ENCODE results near the gene DOCK4.

Gene DOCK4

GRCh38 chr7:112190120-112190519 is 16.1 kb downstream of the DOCK4 start:
- no peak for DNase-seq (ENCODE audit: low read depth in 1 of 2, low spot score in 1 of 2)

DNA sequence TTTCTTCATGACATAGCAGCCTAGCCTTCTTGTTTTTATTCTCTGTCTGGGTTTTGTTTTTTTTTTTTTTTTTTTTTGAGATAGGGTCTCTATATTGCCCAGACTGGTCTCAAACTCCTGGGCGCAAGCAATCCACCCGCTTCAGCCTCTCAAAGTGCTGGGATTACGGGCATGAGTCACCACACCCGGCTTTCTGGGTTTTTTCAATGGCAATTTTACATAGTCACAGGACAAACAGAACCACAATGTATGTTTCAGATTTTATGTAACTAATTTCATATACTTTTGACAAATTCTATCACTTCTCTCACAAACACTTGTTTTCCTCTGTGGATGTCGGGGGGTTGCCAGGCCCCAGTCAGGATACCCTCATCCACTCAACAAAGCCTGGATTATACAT is 16.5 kb downstream of the DOCK4 start:
- DNase-seq (ENCODE audit: low read depth in 1 of 2, low spot score in 1 of 2), result no peak

GRCh38 chr7:112188257-112188656 is 17.9 kb downstream of the DOCK4 start:
- DNase-seq (ENCODE audit: low read depth in 1 of 2, low spot score in 1 of 2), result no peak

- DNase-seq (ENCODE audit: low read depth in 1 of 2, low spot score in 1 of 2), result no peak
Observed at GRCh38 chr7:112186300-112186699, 19.9 kb downstream of the DOCK4 start.

- DNase-seq (ENCODE audit: low read depth in 1 of 2, low spot score in 1 of 2), result no peak
Observed at GRCh38 chr7:112185005-112185834, 21.0 kb downstream of the DOCK4 start.

DNA sequence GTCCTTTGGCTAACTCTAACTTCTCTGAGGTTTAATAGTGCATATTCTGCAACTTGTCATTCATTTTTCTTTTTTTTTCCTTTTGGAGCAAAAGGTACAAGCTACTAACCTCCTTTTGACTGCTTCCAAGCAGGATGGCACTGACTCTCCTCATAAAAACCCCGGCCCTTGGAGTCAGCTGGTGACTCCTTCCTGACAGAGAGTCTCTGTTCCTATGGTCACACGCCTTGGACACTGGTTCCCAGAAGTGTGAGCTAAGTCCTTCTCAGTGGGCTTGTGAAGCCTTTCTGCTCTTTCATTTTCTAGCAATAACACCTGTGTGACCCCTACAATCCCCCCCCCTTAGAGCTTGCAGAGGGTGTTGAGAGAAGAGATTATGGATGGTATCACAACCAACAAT is 21.7 kb downstream of the DOCK4 start:
- no peak for DNase-seq (ENCODE audit: low read depth in 1 of 2, low spot score in 1 of 2)

DNA sequence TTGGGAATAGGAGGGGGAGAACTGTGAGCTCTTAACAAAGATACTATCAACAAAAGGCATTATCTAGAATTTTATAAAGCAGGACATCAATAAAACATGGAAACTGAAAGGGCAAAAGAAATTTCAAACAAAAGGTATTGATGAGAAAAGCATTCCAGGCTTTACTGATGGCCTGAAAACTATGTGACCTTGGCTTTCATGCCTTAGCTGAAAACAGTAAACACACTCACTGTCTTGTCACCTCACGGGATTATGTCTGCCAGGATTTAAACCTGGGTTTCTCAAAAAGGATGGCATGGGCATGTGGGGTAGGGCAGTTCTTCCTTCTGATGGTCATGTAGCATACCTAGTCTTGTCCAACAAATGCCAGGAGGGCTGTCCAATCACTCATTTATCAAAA is 22.9 kb downstream of the DOCK4 start:
- no peak for DNase-seq (ENCODE audit: low read depth in 1 of 2, low spot score in 1 of 2)

DNA sequence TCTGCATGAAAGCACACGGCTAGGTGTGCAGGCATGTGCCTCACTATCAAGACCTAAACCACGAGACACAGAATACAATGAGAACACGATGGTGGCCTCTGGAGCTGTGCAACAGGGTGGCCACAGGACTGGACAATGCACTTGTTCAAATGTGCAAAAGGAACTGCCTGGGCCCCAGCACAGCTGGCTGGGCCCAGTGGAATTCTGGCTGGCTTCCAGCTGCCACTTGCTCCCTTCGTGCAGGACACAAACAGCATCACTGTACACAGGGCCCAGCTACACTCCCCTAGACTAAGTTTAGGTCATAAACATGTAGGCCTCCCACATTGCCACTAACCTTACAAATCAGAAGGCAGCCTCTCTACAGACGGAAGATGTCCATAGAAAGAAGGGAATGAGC is 23.4 kb downstream of the DOCK4 start:
- no peak for DNase-seq (ENCODE audit: low read depth in 1 of 2, low spot score in 1 of 2)

DNA sequence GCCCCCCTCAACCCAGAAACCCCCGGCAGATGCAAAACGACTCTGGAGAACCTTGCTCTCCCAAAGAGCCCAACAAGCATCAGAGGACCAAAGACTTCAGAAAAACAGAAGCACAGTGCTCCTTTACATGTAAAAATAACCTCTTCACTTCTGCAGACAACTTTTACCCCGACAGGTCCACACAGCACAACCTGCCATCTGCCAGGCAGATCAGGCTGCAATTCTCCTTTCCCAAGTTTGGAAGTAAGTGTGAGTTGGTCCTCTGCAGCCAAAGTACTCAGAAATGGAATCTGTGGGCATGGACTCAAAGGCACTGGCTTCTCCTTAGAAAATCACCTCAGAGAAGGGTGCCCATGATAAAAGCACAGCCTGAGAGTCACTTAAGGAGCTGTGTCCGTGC is 26.0 kb downstream of the DOCK4 start:
- no peak for DNase-seq (ENCODE audit: low read depth in 1 of 2, low spot score in 1 of 2)

DNA sequence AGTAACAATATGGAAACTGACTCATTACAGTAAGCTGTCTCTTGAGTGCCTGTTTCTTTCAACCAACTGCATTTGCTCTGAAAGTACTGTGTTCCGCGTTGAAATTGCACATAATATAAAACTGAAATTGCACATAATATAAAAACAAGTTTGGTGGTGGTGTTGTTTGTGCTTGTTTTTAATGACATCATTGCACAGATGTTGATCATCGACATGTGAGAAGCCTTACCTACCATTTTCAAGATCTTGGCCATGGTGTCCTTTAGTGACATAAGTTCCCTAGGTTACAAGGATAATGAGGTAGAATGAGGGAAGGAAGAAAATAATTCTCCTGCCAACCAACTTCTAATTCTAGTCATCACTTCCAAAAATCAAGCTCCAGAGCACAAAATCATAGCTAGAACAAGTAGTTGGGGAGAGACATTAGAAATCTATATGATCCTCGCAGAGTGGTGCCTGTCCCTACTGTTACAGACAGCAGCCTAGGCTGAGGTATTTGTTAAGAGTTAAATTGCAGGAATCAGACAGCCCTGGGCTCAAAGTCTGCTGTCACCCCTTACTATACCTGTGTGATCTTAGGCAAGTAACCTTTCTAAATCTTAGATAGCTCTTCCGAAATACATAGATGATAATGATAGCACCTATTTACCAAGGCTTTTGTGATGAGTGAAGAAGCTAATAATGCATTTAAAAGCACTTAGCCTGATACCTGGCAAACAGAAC is 29.3 kb downstream of the DOCK4 start:
- DNase-seq (ENCODE audit: low read depth in 1 of 2, low spot score in 1 of 2), result no peak

DNA sequence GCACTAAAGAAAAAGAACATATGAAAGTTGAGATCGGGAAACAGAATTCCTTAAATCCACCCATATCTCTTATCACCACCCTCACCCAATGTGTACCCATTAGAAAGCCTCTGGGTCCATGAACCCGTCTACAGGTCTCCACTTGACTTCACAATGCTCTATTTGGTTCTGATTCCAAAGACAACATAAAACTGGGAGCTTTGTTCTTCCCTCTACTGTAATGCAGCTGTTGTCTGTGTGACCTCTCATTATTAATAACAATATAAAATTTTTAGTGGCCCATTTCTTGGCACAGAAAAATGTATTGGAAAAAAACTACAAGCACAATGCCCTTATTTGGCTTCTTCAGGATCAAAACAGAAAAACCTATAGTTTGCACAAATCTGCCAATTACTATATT is 30.0 kb downstream of the DOCK4 start:
- DNase-seq (ENCODE audit: low read depth in 1 of 2, low spot score in 1 of 2), result no peak

DNA sequence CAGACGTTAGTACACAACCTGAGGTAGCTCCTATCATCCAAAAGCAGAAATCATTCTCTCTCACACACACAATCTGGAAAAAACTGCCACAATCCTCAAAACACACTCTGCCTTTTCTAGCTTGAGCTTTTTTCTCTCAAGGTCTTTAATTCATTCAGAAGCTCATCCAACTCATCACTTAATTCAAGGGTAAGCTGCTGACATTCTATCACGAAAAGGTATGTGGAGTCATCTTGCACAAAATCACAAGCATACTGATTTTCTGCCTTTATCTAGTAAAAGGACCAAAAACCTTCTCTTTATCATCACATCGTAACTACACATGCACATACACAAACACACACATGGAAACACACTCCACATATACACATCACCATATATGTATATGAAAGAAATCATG is 32.0 kb downstream of the DOCK4 start:
- no peak for DNase-seq (ENCODE audit: low read depth in 1 of 2, low spot score in 1 of 2)

DNA sequence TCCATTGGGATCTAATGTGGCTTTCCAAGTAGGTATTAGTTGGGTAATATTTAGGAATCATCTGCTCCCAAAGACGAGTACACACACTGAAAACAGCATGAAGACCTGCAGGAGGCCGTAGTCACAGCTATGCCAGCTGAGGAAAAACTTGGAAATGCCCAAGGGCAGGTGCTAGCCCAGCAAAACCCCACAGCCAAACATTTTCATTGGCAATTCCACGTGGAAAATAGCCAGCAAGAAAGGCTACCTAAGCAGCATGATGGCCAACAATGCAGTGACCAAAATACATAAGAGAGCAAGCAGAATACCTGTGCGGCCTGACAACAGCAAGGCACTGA is 32.7 kb downstream of the DOCK4 start:
- DNase-seq (ENCODE audit: low read depth in 1 of 2, low spot score in 1 of 2), result no peak

DNA sequence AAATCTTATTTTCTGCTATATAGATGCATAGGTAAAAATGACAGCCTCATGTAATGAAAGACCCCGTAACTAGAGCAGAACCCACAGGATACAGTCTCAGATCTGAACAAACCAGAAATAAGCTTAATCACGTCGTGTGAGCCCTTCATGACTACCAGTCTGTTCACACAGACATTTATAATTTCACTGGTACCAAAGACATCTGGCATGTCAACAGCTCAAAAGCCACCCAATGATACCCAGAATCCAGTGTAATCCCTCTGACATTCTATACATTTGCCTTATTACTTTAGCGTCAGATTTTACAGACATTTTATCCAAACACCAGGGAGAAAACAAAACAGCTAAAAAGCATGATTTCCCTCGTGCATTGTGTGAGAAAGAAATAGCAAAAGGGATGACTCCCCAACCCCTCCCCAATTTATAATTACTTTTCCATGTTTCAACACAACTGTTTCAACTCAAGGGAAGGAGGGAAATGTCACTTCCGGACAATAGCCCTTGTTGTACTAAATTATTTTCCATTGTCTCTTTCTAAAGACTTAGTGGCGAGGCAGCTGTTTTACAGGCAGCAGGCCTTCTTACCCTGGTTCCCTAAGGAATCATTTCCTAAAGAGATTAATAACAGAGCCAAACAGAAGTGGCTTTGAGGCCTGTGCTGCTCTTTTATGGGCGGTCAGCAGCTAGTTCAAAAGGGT is 33.2 kb downstream of the DOCK4 start:
- no peak for DNase-seq (ENCODE audit: low read depth in 1 of 2, low spot score in 1 of 2)

GRCh38 chr7:112171673-112172072 is 34.5 kb downstream of the DOCK4 start:
- no peak for DNase-seq (ENCODE audit: low read depth in 1 of 2, low spot score in 1 of 2)

DNA sequence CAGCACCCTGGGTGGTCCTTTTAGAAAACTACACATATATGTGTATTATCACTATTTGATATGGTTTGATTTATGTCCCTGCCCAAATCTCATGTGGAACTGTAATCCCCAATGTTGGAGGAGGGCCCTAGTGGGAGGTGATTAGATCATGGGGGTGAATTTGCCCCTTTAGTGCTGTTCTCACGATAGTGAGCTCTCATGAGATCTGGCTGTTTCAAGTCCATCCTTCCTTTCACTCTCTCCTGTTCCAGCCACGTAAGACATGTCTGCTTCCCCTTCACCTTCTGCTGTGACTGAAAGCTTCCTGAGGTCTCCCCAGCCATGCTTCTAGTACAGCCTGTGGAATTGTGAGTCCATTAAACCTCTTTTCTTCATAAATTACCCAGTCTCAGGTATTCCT is 37.3 kb downstream of the DOCK4 start:
- DNase-seq (ENCODE audit: low read depth in 1 of 2, low spot score in 1 of 2), result no peak

DNA sequence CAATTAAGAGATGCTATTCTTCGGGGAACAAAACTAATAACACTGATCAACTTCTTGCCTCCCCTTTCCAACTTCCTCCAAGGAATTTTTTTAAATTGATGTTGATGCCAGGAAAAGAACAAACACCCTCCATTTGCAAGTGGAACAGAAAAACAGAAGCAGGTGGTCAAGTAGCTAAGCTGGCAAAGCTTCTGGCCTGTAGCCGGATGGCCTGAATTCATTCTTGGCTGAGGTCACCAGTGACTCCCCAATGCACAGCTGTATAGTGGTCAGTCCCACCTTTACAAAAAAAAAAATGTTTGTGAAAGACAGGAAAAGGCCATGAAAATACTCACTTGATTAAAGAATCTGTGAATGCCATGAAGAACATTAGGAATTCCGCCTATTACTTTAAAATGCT is 39.1 kb downstream of the DOCK4 start:
- no peak for DNase-seq (ENCODE audit: low read depth in 1 of 2, low spot score in 1 of 2)

- DNase-seq (ENCODE audit: low read depth in 1 of 2, low spot score in 1 of 2), result no peak
Observed at GRCh38 chr7:112162784-112163506, 43.3 kb downstream of the DOCK4 start.

- DNase-seq (ENCODE audit: low read depth in 1 of 2, low spot score in 1 of 2), result no peak
Observed at GRCh38 chr7:112162142-112162766, 43.9 kb downstream of the DOCK4 start.

- DNase-seq (ENCODE audit: low read depth in 1 of 2, low spot score in 1 of 2), result no peak
Observed at GRCh38 chr7:112161253-112162141, 44.7 kb downstream of the DOCK4 start.
